Limb (tissue), 2 donors: ENCODE data around the gene MARK4.
A peak's percentile ranks its signal among the peaks of the same experiment; 100 is the strongest.
"Not testable (repeated sequence)": the region's sequence is repeated elsewhere in the genome, so short reads cannot be mapped to it uniquely, and the experiment has no call there.

ENCODE experiments used
- DNase-seq, 2 donors: peaks; one replicate each; pipeline ENCODE4 v3.0.0-alpha.2; 2016; ENCODE audit errors: extremely low spot score in 2 of 2

MARK4 gene

DNA sequence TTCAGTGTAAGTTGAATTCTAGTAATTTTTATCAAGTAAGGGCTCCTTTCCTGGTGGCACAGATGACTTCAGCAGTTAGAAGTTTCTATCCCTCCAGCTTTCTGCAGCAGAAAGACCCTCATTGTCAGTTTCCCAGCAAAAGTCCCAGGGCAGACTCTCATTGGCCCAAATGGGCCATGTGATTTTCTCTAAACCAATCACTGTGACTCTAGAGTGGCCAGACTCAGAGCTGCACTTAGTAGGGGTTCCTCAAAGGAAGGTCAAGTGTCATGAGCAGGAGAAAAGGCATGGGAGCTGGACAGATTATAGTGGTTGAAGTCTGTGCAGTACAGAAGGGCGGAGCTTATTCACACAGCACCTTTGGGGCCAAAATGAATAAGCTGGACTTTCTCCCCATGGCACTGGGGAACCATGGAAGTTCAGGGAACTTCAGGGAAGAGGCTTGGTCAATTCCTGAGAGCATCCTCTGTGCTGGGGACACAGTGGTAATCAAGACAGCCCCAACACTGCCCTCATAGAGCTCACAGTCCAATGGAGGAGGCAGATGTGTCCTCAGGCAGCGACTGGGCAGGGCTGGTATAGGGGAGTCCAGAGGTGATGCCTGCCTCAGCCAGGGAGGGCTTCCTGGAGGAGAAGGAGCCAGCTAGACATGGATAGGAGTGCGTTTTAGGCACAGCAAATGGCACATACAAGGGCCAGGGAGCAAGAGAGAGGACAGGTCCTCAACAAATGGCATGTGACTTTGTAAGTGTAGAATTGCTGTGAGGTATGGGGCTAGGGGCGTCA lies 53.3 kb downstream of the MARK4 start:
- no peak for DNase-seq

DNA sequence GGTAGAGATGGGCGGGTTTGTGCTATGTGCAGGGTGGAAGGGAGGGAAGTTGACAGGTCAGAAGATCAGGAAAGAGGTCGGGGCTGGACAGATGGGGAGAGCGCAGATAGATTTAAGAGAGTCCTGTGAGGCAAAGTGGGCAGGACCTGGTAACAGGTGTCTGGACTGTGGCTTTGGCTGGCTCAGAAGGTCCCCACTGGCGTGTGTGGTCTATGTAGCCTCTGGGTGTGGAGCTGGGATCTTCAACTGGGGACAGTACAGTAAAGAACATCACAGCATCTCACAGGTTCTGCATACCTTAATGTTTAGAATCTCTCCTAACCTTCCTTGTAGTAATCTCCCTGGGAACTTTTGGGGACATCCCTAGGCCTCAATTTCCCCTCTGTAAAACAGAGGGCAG lies 53.9 kb downstream of the MARK4 start:
- no peak for DNase-seq

DNA sequence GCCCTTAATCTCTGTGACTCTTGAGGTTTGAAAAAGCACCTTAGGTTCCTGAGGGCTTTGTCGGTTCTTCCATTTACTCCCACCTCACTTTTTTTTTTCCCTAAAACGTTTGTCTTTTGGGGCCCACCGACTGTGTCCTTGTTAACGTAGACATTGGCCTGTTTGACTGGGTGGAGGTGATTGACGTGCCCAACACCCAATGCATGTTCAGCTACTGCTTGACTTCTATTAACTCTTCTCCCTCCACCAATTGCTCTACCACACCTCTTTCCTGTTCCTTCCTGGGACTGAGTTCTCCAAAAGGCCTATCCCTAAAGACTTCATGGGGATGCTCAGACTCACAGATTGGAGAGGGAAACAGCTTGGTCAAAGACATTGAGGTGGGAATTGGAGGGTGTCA lies 54.4 kb downstream of the MARK4 start:
- no peak for DNase-seq

DNA sequence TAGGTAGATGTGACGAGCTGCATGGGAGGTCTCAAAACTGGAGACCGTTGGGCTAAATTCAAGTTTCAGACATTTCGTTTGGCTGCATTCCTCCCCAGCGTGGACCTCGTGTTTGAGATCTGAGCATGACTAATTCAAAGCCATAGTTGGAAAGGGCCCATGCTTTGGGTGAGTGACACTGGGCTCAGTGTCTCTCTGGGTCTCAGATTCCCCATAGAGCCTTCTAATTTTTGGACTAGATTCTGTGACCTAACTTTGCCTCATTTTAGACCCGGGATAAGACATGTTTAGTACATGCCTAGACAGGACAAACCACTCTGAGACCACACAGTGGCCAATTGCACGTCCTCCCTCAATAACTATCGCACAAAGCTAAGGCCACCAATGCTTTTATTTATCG lies 55.0 kb downstream of the MARK4 start:
- DNase-seq: no peak

DNA sequence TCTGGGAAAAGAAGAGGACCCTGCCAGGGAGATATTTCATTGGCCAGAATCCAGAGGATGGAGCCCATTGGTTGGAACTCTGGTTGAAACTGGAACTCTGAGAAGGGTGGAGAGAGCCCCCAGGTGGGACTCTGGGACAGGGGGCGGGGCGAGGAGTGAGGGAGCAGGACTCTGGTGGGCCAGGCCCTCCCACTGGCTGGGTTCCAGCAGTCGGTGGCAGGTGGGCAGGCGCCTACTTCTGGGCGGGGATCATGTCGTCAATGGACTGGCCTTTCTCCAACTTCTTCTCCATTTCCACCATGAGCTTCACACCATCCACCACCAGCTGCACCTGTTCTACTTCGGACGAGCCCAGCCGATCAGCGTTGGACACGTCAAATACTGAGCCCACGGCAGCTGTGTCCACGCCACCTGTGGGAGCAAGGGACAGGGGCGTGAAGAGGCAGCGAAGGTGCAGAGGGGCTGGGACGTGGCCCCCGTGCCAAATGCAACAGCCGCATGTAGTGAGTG lies 55.5 kb downstream of the MARK4 start:
- peak; percentile 24 to 72 for DNase-seq

DNA sequence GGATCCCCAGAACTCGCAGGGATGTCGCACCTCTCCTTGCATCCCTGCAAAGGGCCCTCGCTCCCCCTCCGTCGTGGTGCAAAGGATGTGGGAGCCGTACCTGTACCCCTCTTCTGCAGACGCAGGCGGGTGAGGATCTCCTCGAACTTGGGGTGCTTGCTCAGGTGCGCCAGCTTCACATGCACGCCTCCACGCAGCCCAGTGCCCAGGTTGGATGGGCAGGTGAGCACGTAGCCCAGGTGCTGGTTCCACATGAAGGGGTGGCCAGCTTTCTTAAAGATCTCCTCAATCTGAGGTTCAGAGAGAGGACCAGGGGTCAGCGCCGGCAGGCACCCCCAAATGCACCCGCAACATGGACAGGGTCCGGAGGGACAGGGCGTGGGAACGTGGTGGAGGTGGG lies 56.3 kb downstream of the MARK4 start:
- no peak for DNase-seq

DNA sequence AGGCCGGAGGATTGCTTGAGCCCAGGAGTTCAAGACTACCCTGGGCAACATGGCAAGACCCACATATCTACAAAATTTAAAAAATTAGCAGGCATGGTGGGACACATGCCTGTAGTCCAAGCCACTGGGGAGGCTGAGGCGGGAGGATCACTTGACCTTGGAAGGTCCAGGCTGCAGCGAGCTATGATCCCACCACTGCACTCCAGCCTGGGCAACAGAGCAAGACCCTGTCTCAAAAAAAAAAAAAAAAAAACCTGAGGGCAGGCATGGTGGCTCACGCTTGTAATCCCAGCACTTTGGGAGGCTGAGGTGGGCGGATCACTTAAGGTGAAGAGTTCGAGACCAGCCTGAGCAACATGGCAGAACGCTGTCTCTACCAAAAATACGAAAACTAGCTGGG lies 58.3 kb downstream of the MARK4 start:
- not testable (repeated sequence) for DNase-seq

DNA sequence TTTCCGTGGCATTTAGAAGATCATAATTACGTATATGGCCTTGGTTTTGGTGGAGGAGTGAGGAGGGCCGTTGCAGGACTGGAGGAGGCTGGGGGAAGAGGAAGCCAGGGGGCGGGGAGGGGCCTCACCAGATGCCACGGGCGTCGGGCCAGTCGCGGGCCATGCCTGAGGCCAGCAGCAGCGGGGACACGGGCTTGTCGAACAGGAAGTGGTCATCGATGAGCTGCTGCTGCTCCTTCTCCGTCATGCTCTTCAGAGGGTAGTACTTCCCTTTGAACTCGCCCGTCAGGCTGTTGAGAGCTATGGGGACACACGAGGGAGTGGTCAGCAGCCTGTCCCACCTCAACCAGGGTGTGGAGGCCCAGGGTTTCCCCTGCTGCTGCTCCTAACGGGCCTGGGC lies 60.5 kb downstream of the MARK4 start:
- DNase-seq: no peak

DNA sequence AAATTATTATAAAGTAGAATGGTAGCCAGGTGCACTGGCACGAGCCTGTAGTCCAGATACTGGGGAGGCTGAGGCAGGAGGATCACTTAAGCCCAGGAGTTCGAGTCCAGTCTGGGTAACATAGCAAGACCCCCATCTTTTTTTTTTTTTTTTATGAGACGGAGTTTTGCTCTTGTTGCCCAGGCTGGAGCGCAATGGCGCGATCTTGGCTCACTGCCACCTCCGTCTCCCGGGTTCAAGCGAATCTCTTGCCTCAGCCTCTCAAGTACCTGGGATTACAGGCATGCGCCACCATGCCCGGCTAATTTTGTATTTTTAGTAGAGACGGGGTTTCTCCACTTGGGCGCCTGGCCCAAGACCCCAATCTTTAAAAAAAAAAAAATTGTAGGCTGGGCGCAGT lies 61.2 kb downstream of the MARK4 start:
- not testable (repeated sequence) for DNase-seq

DNA sequence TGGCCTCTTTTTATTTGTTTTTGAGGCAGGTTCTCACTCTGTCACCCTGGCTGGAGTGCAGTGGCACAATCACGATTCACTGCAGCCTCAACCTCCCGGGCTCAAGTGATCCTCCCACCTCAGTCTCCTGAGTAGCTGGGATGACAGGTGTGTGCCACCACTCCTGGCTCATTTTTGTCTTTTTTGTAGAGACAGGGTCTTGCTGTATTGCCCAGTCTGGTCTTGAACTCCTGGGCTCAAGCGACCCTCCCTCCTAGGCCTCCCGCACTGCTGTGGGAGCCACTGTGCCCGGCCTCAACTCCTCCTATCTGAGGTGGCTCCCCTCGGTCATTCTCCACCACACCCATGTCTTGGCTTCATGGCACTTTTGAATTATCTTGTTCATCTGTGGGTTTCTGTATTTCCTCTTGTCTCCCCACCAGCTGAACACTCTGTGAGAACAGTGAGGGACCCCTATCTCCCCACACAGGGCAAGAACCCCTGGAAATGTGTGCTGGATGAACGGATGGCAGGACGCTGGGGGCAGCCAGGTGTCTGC lies 63.7 kb downstream of the MARK4 start:
- no peak for DNase-seq

DNA sequence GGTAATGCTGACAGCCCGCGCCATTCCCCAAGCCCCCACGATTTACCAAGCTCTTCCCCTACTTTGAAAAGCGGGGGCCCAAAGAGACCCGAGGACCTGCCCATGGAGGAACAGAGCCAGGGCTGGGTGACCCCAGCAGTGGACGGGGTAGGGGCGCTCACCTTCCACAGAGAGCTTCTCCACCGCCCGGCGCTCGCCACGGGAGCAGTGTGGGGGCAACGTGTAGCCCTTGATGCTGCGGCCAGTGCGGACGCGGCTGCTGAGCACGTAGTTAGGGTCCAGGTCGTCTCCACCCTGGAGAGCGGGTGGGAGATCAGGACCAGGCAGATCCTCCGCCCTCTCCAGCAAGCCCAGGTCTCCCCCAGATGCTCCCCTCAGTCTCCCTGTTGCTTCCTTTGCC lies 64.2 kb downstream of the MARK4 start:
- DNase-seq: no peak

DNA sequence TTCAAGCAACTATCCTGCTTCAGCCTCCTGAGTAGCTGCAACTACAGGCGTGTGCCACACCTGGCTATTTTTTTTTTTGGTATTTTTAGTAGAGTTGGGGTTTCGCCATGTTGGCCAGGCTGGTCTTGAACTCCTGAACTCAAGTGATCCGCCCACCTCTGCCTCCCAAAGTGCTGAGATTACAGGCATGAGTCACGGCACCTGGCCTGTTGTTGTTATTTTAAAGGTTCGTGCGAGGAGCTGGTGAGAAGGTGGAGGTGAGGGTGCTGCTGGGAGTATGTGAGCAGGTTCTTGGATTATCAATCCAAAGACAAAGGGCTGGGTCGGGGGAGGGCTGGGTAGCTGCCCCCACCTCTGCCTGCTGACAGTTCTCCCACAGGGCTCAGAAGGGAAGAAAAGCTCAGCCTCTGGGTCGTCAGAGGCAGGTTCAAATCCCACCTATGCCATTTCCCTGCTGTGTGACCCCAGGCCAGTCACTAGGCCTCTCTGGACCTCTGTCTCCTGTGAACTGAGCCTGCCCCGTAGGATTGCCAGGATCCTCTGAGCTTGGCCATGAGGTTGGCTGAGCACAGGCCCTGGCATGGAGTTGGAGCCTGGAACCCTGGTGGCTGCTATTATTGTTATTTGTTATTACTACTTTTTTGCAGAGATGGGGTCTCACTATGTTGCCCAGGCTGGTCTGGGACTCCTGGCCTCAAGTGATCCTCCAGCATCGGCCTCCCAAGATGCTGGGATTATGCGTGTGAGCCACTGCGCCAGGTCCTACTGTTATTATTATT lies 70.1 kb downstream of the MARK4 start:
- DNase-seq: no peak

DNA sequence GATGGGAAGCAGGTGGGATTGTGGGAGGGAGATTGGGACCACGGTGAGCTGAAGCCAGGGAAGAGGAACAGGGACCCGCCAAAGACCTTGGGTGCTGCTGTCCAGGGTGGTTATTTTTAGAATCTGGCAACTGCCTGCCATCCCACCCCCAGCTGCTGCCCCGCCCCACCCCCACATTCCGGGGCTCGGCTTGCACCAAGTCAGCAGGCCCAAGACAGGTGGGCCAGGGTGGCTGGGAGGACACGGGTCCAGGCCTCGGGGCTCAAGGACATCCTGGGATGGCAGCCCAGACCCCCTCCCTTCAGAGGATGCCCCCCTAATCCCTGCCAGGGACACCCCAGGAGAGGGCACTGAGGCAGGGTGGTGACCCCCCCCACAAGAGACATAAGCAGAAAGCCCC lies 70.8 kb downstream of the MARK4 start:
- DNase-seq: no peak

DNA sequence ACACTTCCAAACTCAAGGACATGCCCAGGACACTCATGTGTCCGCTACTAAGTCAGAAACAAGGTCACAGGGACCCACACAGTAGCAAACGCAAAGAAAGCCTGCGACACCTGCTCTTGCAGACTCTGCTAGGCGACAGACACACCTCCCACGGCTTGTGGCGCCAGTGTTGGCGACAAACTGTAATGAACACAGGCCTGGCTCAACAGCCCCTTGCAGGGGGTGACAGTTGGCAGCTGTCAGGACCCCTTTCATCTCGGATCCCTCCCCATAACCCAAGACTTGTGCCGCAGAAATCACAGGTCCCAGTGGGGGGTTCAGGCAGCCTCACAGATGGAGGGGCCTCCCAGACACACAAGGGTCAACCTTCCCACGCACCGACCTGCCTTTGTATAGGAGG lies 71.2 kb downstream of the MARK4 start:
- no peak for DNase-seq

DNA sequence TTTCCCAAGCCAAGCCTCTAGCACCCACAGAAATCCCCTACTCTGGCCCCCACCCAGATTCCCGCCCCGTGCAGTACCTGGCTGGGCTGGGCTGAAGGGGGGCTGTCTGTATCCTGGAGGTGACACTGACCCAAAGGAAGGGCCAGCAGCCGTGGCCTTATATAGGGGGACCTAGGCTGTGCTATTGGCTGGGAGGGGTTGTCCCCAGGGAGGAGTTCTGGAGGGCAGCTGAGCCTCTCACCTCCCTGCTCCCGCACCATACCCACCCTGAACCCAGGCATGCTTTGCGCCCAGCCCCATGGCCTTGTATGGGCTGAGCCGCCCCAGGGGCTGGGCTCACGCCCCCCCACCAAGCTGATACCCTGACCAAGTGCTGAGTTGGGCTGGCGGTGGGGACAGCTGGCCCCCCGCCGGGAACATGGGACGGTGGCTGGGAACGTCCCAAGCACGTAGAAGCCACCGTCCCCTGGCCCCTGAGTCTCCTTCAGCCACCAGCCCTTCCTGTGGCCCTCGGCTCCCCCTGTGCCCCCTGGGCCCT lies 71.7 kb downstream of the MARK4 start, which contains the start of gene CKM:
Gene CKM (minus strand): TSS at position 132 of the 538 bp plus-strand sequence. CDS start 3,162 bp downstream, outside the sequence.
- DNase-seq: peak; percentile 20 to 58

DNA sequence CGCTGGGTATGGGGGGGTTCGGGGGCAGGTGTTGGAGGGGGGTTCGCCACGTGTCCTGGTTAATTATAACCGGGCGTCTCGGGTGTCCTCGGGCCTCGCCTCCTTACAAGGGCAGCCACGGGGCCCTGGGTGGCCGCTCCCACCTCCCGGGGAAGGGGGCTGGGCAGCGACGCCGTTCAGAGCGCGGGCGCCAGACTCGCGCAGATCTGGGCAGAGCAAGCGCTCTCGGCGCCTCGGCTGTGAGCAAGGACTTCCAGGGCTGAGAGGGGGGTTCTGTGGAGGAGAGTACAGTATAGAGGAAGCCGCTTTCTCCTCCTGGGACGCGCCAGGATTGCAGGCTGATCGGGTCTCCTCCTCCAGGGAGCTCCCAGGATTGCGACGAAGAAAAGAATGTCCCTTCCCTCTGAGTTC lies 72.6 kb downstream of the MARK4 start:
- DNase-seq: peak in 1 of 2 donors; percentile 66

DNA sequence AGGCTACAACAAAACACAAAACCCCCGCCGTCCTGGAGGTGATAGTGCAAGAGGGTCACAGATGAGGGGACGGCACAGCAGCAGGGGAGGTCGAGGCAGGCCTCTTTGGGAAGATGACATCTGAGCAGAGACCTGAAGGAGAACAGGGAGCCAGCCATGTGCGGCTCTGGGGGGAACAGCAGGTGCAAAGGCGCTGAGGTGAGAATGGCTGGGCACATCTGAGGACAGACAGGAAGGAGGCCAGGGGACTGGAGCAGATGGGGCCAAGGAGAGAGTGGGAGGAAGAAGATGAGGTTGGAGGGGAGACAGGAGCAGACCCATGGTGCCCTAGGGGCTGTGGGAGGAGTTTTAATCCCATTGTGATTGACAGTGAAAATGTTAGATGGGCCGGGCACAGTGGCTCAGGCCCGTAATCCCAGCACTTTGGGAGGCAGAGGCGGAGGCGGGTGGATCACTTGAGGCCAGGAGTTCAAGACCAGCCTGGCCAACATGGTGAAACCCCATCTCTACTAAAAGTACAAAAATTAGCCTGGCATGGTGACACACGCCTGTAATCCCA lies 73.4 kb downstream of the MARK4 start:
- no peak for DNase-seq

DNA sequence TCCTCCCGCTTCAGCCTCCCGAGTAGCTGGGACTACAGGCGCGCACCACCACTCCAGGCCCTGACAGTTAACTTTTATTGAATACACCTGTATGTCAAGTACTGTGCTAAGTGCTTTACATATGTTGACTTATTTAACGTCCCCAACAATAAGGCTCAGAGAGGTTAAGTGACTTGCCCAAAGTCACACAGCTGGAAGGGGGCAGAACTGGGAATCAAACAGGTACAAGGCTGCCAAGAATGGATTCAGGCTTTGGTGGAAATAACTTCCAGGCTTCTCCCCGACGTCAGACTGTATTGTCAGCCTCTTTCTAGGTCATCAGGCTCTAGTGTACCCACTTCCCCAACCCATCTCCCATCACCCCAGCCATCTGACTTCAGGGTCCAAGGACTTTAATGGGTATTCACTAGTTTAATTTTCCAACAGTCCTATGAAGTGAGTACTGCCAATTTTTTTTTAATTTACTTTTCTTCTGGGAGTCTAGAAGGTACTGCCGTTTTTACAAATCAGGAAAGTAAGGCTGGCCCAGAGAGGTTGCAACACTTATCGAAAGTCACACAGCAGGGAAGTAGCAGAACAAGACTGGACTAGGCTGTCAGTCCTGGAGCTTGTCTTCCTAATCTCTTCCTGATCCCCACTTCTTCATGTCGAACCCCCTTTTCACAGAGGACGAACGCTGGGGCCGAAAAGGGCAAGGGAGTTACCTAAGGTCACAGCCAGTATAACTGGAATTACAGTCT lies 76.5 kb downstream of the MARK4 start:
- DNase-seq: no peak

DNA sequence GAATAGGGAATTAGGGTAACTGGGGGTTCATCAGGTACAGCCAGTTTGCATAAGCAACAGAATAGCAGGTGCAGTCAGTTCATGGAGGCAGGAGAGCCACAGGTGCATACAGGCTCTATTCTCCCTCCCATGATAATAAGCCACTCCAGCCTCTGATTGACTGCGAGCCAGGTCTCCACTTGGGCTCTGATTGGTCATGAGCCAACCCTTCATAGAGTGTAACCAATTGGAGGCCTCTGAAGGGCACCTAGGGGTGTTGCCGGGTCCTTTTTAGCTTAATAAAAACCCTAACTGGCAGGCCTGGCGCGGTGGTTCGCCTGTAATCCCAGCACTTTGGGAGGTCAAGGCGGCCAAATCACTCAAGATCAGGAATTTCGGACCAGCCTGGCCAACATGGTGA lies 80.3 kb downstream of the MARK4 start:
- DNase-seq: no peak

DNA sequence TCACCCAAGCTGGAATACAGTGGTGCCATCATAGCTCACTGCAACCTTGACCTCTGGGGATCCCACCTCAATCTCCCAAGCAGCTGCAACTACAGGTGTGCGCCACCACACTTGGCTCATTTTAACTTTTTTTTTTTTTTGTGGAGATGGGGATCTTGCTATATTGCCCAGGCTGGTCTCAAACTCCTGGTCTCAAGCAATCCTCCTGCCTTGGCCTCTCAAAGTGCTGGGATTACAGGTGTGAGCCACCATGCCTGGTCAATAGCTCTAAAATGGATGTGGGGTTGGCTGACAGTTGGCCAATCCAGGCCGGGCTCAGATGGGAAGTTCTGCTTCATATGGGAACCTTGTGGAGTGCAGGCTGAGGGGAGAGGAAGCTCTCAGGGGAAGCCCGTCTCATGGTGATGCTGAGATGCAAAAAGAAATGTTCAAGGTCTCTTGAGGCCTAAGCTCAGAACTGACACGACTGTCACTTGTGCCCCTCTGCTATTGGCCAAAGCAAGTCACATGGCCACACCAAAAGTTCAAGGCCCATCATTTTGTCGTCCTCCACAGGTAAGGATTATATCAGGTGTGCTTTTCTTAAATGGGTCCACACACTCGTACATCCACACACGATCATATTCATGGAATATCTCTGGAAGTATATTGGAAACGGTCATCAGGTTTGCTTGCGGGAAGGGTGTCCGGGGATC lies 82.7 kb downstream of the MARK4 start:
- no peak for DNase-seq
